Activated T-cell treated with anti-CD3 and anti-CD28 coated beads, Interleukin-2, amount 50 U/mL, for 4 hours (primary cell): ENCODE data around the gene MARCHF3. TPM values are rescaled to one million over a fixed set of nuclear protein-coding genes. Genes with fewer than 3 reads are reported as not detected.
"Not testable (repeated sequence)": the region's sequence is repeated elsewhere in the genome, so short reads cannot be mapped to it uniquely, and the experiment has no call there.

ENCODE experiments used
- ATAC-seq, 2 donors: fragments of 200-7000 bp; cut with Tn5 transposase; one replicate each; pipeline ENCODE4 v1.10.0; 2021
- DNase-seq: peaks from one replicate; pipeline ENCODE4 v3.0.0-alpha.2; 2020
- H3K27me3 Mint-ChIP-seq: one replicate; pipeline ENCODE4 v1.8.0; 2021; ENCODE audit warnings: low read depth, mixed read lengths
- H3K36me3 Mint-ChIP-seq: one replicate; pipeline ENCODE4 v1.8.0; 2022; ENCODE audit warnings: mixed read lengths; ENCODE audit not compliant: insufficient read depth
- H3K4me1 Mint-ChIP-seq: one replicate; pipeline ENCODE4 v1.8.0; 2021; ENCODE audit warnings: low read depth, mixed read lengths
- H3K4me3 Mint-ChIP-seq: one replicate; pipeline ENCODE4 v1.8.0; 2021; ENCODE audit warnings: mild to moderate bottlenecking, moderate library complexity, mixed read lengths
- H3K9me3 Mint-ChIP-seq: one replicate; pipeline ENCODE4 v1.8.0; 2021; ENCODE audit warnings: mixed read lengths
- total RNA-seq, 3 donors: library from RNA; stranded (reverse); gene quantifications; one replicate each; pipeline ENCODE4 v1.2.1, GENCODE V29; 2021

Gene MARCHF3
- total RNA-seq, 3 donors from 2014 or later, result 2.7 to 4.2 (median 3.3) TPM

GRCh38 chr5:126853541-126854307 lies 176.6 kb downstream of the MARCHF3 start:
- peak; percentile 38 to 46 for ATAC-seq
- H3K9me3 Mint-ChIP-seq, DNase-seq, H3K36me3 Mint-ChIP-seq, H3K27me3 Mint-ChIP-seq: not testable (repeated sequence)
- Mint-ChIP-seq H3K4me3 (peak overlapping the region; percentile 76), H3K4me1 (peaks cover 46% of the 10 kb centered on the region)

- H3K4me1 Mint-ChIP-seq, result peaks cover 46% of the 10 kb centered on the region
- H3K9me3 Mint-ChIP-seq, result no peaks in the 10 kb centered on the region
- DNase-seq (no peak), ATAC-seq (peak in 1 of 2 donors; percentile 7)
- no peaks in the 10 kb centered on the region for H3K27me3 Mint-ChIP-seq
- H3K36me3 Mint-ChIP-seq, result no peaks in the 10 kb centered on the region
- H3K4me3 Mint-ChIP-seq, result peak overlapping the region; percentile 76
These were observed 177.5 kb downstream of the MARCHF3 start for GRCh38 chr5:126852841-126853271.

GRCh38 chr5:126852091-126852571 lies 178.2 kb downstream of the MARCHF3 start:
- peak; percentile 36 to 39 for ATAC-seq
- no peaks in the 10 kb centered on the region for H3K27me3 Mint-ChIP-seq
- no peaks in the 10 kb centered on the region for H3K9me3 Mint-ChIP-seq
- H3K36me3 Mint-ChIP-seq, result no peaks in the 10 kb centered on the region
- no peak for DNase-seq
- H3K4me1 Mint-ChIP-seq, result peaks cover 49% of the 10 kb centered on the region
- peak overlapping the region; percentile 60 for H3K4me3 Mint-ChIP-seq

GRCh38 chr5:126851501-126852011 lies 178.8 kb downstream of the MARCHF3 start:
- H3K9me3 Mint-ChIP-seq, result no peaks in the 10 kb centered on the region
- H3K4me1 Mint-ChIP-seq, result peaks cover 53% of the 10 kb centered on the region
- no peak for ATAC-seq
- no peaks in the 10 kb centered on the region for H3K27me3 Mint-ChIP-seq
- H3K36me3 Mint-ChIP-seq, result no peaks in the 10 kb centered on the region
- H3K4me3 Mint-ChIP-seq, result no peak overlapping the region
- DNase-seq, result peak; percentile 21

- Mint-ChIP-seq H3K4me3 (no peak overlapping the region), H3K27me3 (no peaks in the 10 kb centered on the region), H3K9me3 (no peaks in the 10 kb centered on the region), H3K4me1 (peaks cover 64% of the 10 kb centered on the region), H3K36me3 (no peaks in the 10 kb centered on the region)
- DNase-seq (no peak), ATAC-seq (no peak)
These were observed 181.2 kb downstream of the MARCHF3 start for GRCh38 chr5:126849101-126849678.

GRCh38 chr5:126848253-126848652 lies 182.1 kb downstream of the MARCHF3 start:
- no peak for ATAC-seq
- no peaks in the 10 kb centered on the region for H3K27me3 Mint-ChIP-seq
- no peak overlapping the region for H3K4me3 Mint-ChIP-seq
- H3K4me1 Mint-ChIP-seq, result peaks cover 55% of the 10 kb centered on the region
- H3K9me3 Mint-ChIP-seq, result no peaks in the 10 kb centered on the region
- no peak for DNase-seq
- peaks cover 2% of the 10 kb centered on the region for H3K36me3 Mint-ChIP-seq

GRCh38 chr5:126847826-126848251 lies 182.5 kb downstream of the MARCHF3 start:
- H3K36me3 Mint-ChIP-seq, result peaks cover 2% of the 10 kb centered on the region
- DNase-seq (no peak), ATAC-seq (no peak)
- no peaks in the 10 kb centered on the region for H3K27me3 Mint-ChIP-seq
- peaks cover 51% of the 10 kb centered on the region for H3K4me1 Mint-ChIP-seq
- no peaks in the 10 kb centered on the region for H3K9me3 Mint-ChIP-seq
- H3K4me3 Mint-ChIP-seq, result no peak overlapping the region

GRCh38 chr5:126847456-126847820 lies 182.9 kb downstream of the MARCHF3 start:
- ATAC-seq (no peak), DNase-seq (no peak)
- H3K4me1 Mint-ChIP-seq, result peaks cover 47% of the 10 kb centered on the region
- peaks cover 2% of the 10 kb centered on the region for H3K36me3 Mint-ChIP-seq
- no peaks in the 10 kb centered on the region for H3K9me3 Mint-ChIP-seq
- no peak overlapping the region for H3K4me3 Mint-ChIP-seq
- H3K27me3 Mint-ChIP-seq, result no peaks in the 10 kb centered on the region

- ATAC-seq, result no peak
These were observed 183.5 kb downstream of the MARCHF3 start for GRCh38 chr5:126846744-126847455.

GRCh38 chr5:126846344-126846743 lies 184.0 kb downstream of the MARCHF3 start:
- Mint-ChIP-seq H3K9me3 (no peaks in the 10 kb centered on the region), H3K36me3 (peaks cover 2% of the 10 kb centered on the region), H3K4me1 (peaks cover 36% of the 10 kb centered on the region), H3K4me3 (no peak overlapping the region), H3K27me3 (no peaks in the 10 kb centered on the region)
- DNase-seq (no peak), ATAC-seq (no peak)

More at GRCh38 chr5:126846744-126847455, 183.5 kb downstream of the MARCHF3 start:
- Mint-ChIP-seq H3K9me3 (no peaks in the 10 kb centered on the region), H3K4me1 (peaks cover 42% of the 10 kb centered on the region), H3K4me3 (no peak overlapping the region), H3K27me3 (no peaks in the 10 kb centered on the region), H3K36me3 (peaks cover 2% of the 10 kb centered on the region)
- DNase-seq, result no peak

- H3K4me3 Mint-ChIP-seq, H3K9me3 Mint-ChIP-seq, H3K27me3 Mint-ChIP-seq, H3K36me3 Mint-ChIP-seq: not testable (repeated sequence)
- DNase-seq (peak; percentile 44), ATAC-seq (peak; percentile 82 to 91)
- H3K4me1 Mint-ChIP-seq, result peaks cover 29% of the 10 kb centered on the region
These were observed 184.8 kb downstream of the MARCHF3 start for GRCh38 chr5:126845470-126846070.

- not testable (repeated sequence) for H3K9me3 Mint-ChIP-seq, H3K36me3 Mint-ChIP-seq, DNase-seq, H3K27me3 Mint-ChIP-seq, H3K4me3 Mint-ChIP-seq, ATAC-seq
- peaks cover 27% of the 10 kb centered on the region for H3K4me1 Mint-ChIP-seq
These were observed 187.0 kb downstream of the MARCHF3 start for GRCh38 chr5:126843375-126843774.

- not testable (repeated sequence) for H3K4me3 Mint-ChIP-seq, H3K9me3 Mint-ChIP-seq, DNase-seq, ATAC-seq, H3K4me1 Mint-ChIP-seq, H3K27me3 Mint-ChIP-seq
- peaks cover 10% of the 10 kb centered on the region for H3K36me3 Mint-ChIP-seq
These were observed 191.0 kb downstream of the MARCHF3 start for GRCh38 chr5:126839407-126839806.

- H3K27me3 Mint-ChIP-seq, result no peaks in the 10 kb centered on the region
- DNase-seq, result no peak
- H3K36me3 Mint-ChIP-seq, result peaks cover 17% of the 10 kb centered on the region
- no peak overlapping the region for H3K4me3 Mint-ChIP-seq
- H3K9me3 Mint-ChIP-seq, result no peaks in the 10 kb centered on the region
- H3K4me1 Mint-ChIP-seq, result no peaks in the 10 kb centered on the region
- no peak for ATAC-seq
These were observed 192.3 kb downstream of the MARCHF3 start for GRCh38 chr5:126837906-126838539.
